HepG2 (cell line): ENCODE results near the gene RPLP1. TPM values are rescaled to one million over a fixed set of nuclear protein-coding genes. Genes with fewer than 3 reads are reported as not detected.

Source experiments
- CC2D1A ChIP-seq: sonication (generic); formaldehyde crosslinking; IDR thresholded peaks from 2 replicates; pipeline ENCODE4 v1.8.1; 2023; ENCODE audit warnings: mild to moderate bottlenecking, missing genetic modification reagents
- CEBPB ChIP-seq: IDR thresholded peaks from 2 replicates; pipeline ENCODE4 v1.6.1; 2011; ENCODE audit warnings: low read depth, low read length, improper control_type of control experiment, borderline replicate concordance
- CENPX ChIP-seq: sonication (generic); formaldehyde crosslinking; IDR thresholded peaks from 2 replicates; pipeline ENCODE4 v1.9.0; 2021; ENCODE audit warnings: mild to moderate bottlenecking, missing genetic modification reagents, moderate library complexity
- GTF3A ChIP-seq: sonication (generic); formaldehyde crosslinking; conservative IDR thresholded peaks from 2 replicates; pipeline ENCODE4 v1.4.0; 2020; ENCODE audit warnings: mild to moderate bottlenecking, missing genetic modification reagents
- HNF4G ChIP-seq, 2 experiments: sonication (generic) in 1 of 2; formaldehyde crosslinking in 1 of 2; IDR thresholded peaks; 2 replicates each; pipeline versions ENCODE4 v1.4.0 to v1.6.1; 2011 to 2020; ENCODE audit warnings: borderline replicate concordance in 2 of 2, low read depth in 2 of 2, mild to moderate bottlenecking in 2 of 2, low read length in 1 of 2, missing genetic modification reagents in 1 of 2, moderate library complexity in 1 of 2
- HNRNPLL ChIP-seq: fragments of 200-400 bp; formaldehyde crosslinking; IDR thresholded peaks from 2 replicates; pipeline ENCODE4 v1.6.1; 2017; ENCODE audit warnings: mild to moderate bottlenecking, low read depth, low read length; ENCODE audit not compliant: poor library complexity, severe bottlenecking
- KLF11 ChIP-seq: IDR thresholded peaks from 2 replicates; pipeline ENCODE4 v1.6.1; 2016; ENCODE audit warnings: missing compliant biosample characterization
- KMT2B ChIP-seq: IDR thresholded peaks from 2 replicates; pipeline ENCODE4 v1.6.1; 2016; ENCODE audit warnings: missing genetic modification reagents, missing compliant biosample characterization
- MAFF ChIP-seq: IDR thresholded peaks from 2 replicates; pipeline ENCODE4 v1.6.1; 2011; ENCODE audit warnings: low read depth, low read length, improper control_type of control experiment
- MAX ChIP-seq: IDR thresholded peaks from 2 replicates; pipeline ENCODE4 v1.6.1; 2012; ENCODE audit warnings: inconsistent platforms
- MYPOP ChIP-seq: sonication (generic); formaldehyde crosslinking; IDR thresholded peaks from 2 replicates; pipeline ENCODE4 v1.8.1; 2023; ENCODE audit warnings: mild to moderate bottlenecking, moderate library complexity, missing genetic modification reagents
- TEF ChIP-seq: sonication (generic); formaldehyde crosslinking; IDR thresholded peaks from 2 replicates; pipeline ENCODE4 v1.5.0; 2020; ENCODE audit warnings: missing genetic modification reagents
- THAP11 ChIP-seq: IDR thresholded peaks from 2 replicates; pipeline ENCODE4 v1.6.1; 2016; ENCODE audit warnings: missing biosample characterization, missing genetic modification reagents
- TOPORS ChIP-seq: sonication (generic); formaldehyde crosslinking; IDR thresholded peaks from 2 replicates; pipeline ENCODE4 v1.8.0; 2023; ENCODE audit warnings: mild to moderate bottlenecking, missing genetic modification reagents
- ZBTB4 ChIP-seq: sonication (generic); formaldehyde crosslinking; IDR thresholded peaks from 2 replicates; pipeline ENCODE4 v1.4.0; 2020; ENCODE audit warnings: missing genetic modification reagents, mild to moderate bottlenecking, borderline replicate concordance
- ZNF367 ChIP-seq: sonication (generic); formaldehyde crosslinking; IDR thresholded peaks from 2 replicates; pipeline ENCODE4 v1.4.0; 2020; ENCODE audit warnings: missing genetic modification reagents, borderline replicate concordance
- ZNF530 ChIP-seq: sonication (generic); formaldehyde crosslinking; IDR thresholded peaks from 2 replicates; pipeline ENCODE4 v1.5.0; 2020; ENCODE audit warnings: low read depth, mild to moderate bottlenecking, missing genetic modification reagents
- ZNF616 ChIP-seq: sonication (generic); formaldehyde crosslinking; IDR thresholded peaks from 2 replicates; pipeline ENCODE4 v1.5.0; 2020; ENCODE audit warnings: low read depth, mild to moderate bottlenecking, missing genetic modification reagents
- ZNF660 ChIP-seq: sonication (generic); formaldehyde crosslinking; IDR thresholded peaks from 2 replicates; pipeline ENCODE4 v1.5.1; 2020; ENCODE audit warnings: mild to moderate bottlenecking, low read depth, missing genetic modification reagents, borderline replicate concordance
- ZNF800 ChIP-seq: sonication (generic); formaldehyde crosslinking; IDR thresholded peaks from 2 replicates; pipeline ENCODE4 v1.4.0; 2020; ENCODE audit warnings: missing genetic modification reagents
- ZSCAN21 ChIP-seq: sonication (generic); formaldehyde crosslinking; IDR thresholded peaks from 2 replicates; pipeline ENCODE4 v1.8.0; 2022; ENCODE audit warnings: mild to moderate bottlenecking, missing genetic modification reagents, moderate library complexity, borderline replicate concordance
- polyA plus RNA-seq, 8 experiments: library from polyadenylated mRNA; depleted of rRNA in 3 of 8; stranded (reverse) in 7 of 8; unstranded in 1 of 8; fragments of >200 nt; fragmentation: Illumina TruSeq in 4 of 8; extraction: Trizol in 4 of 8; gene quantifications; 2 replicates each; pipeline versions ENCODE4 v1.2.1 to v1.2.3, GENCODE V29; 2011 to 2016; ENCODE audit warnings: low read depth in 4 of 8, missing spikeins in 1 of 8, mixed read lengths in 1 of 8; ENCODE audit not compliant: insufficient read depth in 1 of 8
- total RNA-seq, 5 experiments: library from RNA; depleted of rRNA; stranded (reverse); fragments of >200 nt; fragmentation: Illumina TruSeq; extraction: Trizol; gene quantifications; 2 replicates each; pipeline ENCODE4 v1.2.3, GENCODE V29; 2016; ENCODE audit warnings: low read depth in 1 of 5

RPLP1 gene
- total and polyA plus RNA-seq, 2 of the 13 experiments (the other 11 are each of a cell fraction or from before 2014, with no cell fraction given) = 817 to 929 TPM

- no peak for TF ChIP-seq HNF4G (IDR thresholded peaks at IDR 0.05; ENCODE audit: borderline replicate concordance, low read depth, low read length)
- 0 out of 2 replicates have a peak, but pooled peaks have one; percentile 61 for TF ChIP-seq HNF4G (CRISPR knock-in tag; IDR thresholded peaks at IDR 0.05; ENCODE audit: borderline replicate concordance, low read depth)
- TF ChIP-seq CC2D1A = peak; percentile 98
- TF ChIP-seq MYPOP (CRISPR knock-in tag) = peak; percentile 85
- TF ChIP-seq TOPORS (CRISPR knock-in tag) = peak; percentile 53; the same call in 1 of the 2 replicates
- no peak; the same call in 1 of the 2 replicates for TF ChIP-seq ZNF800
- TF ChIP-seq KLF11 (CRISPR knock-in tag) = no peak
- TF ChIP-seq ZNF660 (CRISPR knock-in tag) = no peak
- TF ChIP-seq ZSCAN21 (CRISPR knock-in tag) = peak; percentile 53; the same call in 1 of the 2 replicates
- TF ChIP-seq THAP11 (CRISPR knock-in tag) = peak; percentile 65
- TF ChIP-seq CENPX = no peak
- TF ChIP-seq ZNF616 (CRISPR knock-in tag) = no peak
- TF ChIP-seq CEBPB = no peak
- no peak for TF ChIP-seq ZNF530 (CRISPR knock-in tag)
- TF ChIP-seq TEF (CRISPR knock-in tag) = no peak
- peak; percentile 86 for TF ChIP-seq MAX
- TF ChIP-seq GTF3A (CRISPR knock-in tag) = no peak
- TF ChIP-seq ZNF367 = no peak
- TF ChIP-seq MAFF = no peak
- TF ChIP-seq KMT2B (CRISPR knock-in tag) = peak; percentile 89
- peak; percentile 99 for TF ChIP-seq HNRNPLL
- TF ChIP-seq ZBTB4 (CRISPR knock-in tag) = no peak
Measured at GRCh38 chr15:69413822-69414700, 38.6 kb upstream of the RPLP1 start, which contains the start of gene KIF23 (continued).
